HL-60 (cell line): Measurements from ENCODE around the gene PLD5.
A peak's percentile ranks its signal among the peaks of the same experiment; 100 is the strongest.

Experiments
- DNase-seq, 2 experiments: peaks; one replicate each; pipeline ENCODE4 v3.0.0-alpha.2; 2010 to 2020; ENCODE audit warnings: low read depth in 1 of 2, low spot score in 1 of 2
- H3K27ac ChIP-seq: fragments of 250-450 bp; sonication (Bioruptor Pico); replicated peaks from 2 replicates; pipeline ENCODE4 v1.5.1; 2020; ENCODE audit warnings: mild to moderate bottlenecking, moderate library complexity
- H3K27me3 ChIP-seq: fragments of 250-450 bp; sonication (Bioruptor Pico); 2 replicates; pipeline ENCODE4 v1.5.1; 2021; ENCODE audit warnings: mild to moderate bottlenecking, moderate library complexity; ENCODE audit not compliant: insufficient read depth, poor library complexity, severe bottlenecking
- H3K4me3 ChIP-seq: replicated peaks from 2 replicates; pipeline ENCODE4 v1.5.1; 2011; ENCODE audit warnings: mild to moderate bottlenecking, control low read depth, low read length; ENCODE audit not compliant: insufficient read depth
- GABPA ChIP-seq: IDR thresholded peaks from 2 replicates; pipeline ENCODE4 v1.6.1; 2012; ENCODE audit warnings: low read depth
- POLR2AphosphoS5 ChIP-seq: IDR thresholded peaks from 2 replicates; pipeline ENCODE4 v1.6.1; 2012; ENCODE audit warnings: low read depth
- SPI1 ChIP-seq: IDR thresholded peaks from 2 replicates; pipeline ENCODE4 v1.6.1; 2012; ENCODE audit warnings: low read depth, mild to moderate bottlenecking, borderline replicate concordance
- TF ChIP-seq, protein P1 (sequence below): IDR thresholded peaks from one replicate; pipeline ENCODE4 v1.5.1; 2011; ENCODE audit warnings: low read length, control low read depth, inconsistent platforms; ENCODE audit not compliant: insufficient read depth
- TF ChIP-seq, protein P2 (sequence below): IDR thresholded peaks from 2 replicates; pipeline ENCODE4 v1.6.1; 2012; ENCODE audit warnings: low read depth; ENCODE audit not compliant: insufficient replicate concordance

The PLD5 gene

DNA sequence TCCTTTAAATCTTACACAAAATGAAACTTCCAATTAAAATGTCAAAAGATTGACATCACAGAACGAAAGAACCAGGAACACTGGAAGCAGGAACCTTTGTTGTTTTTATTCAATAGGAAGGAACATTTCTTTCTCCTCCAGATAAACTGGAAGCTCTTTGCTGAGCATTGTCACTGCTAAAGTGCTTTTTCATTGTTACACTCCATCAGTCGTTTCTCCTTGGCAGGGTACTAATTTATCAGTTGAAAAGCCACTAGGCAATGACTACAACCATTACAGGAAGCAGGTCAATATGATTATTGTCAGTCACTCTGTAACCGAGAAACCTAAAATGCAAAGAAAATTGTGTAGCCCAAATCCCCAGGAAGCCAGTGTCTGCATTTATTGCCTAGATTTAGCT lies 362.4 kb downstream of the PLD5 start:
- TF ChIP-seq, protein P1, sequence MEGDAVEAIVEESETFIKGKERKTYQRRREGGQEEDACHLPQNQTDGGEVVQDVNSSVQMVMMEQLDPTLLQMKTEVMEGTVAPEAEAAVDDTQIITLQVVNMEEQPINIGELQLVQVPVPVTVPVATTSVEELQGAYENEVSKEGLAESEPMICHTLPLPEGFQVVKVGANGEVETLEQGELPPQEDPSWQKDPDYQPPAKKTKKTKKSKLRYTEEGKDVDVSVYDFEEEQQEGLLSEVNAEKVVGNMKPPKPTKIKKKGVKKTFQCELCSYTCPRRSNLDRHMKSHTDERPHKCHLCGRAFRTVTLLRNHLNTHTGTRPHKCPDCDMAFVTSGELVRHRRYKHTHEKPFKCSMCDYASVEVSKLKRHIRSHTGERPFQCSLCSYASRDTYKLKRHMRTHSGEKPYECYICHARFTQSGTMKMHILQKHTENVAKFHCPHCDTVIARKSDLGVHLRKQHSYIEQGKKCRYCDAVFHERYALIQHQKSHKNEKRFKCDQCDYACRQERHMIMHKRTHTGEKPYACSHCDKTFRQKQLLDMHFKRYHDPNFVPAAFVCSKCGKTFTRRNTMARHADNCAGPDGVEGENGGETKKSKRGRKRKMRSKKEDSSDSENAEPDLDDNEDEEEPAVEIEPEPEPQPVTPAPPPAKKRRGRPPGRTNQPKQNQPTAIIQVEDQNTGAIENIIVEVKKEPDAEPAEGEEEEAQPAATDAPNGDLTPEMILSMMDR, result no peak
- TF ChIP-seq POLR2AphosphoS5, result no peak
- no peak for TF ChIP-seq SPI1
- TF ChIP-seq, protein P2, sequence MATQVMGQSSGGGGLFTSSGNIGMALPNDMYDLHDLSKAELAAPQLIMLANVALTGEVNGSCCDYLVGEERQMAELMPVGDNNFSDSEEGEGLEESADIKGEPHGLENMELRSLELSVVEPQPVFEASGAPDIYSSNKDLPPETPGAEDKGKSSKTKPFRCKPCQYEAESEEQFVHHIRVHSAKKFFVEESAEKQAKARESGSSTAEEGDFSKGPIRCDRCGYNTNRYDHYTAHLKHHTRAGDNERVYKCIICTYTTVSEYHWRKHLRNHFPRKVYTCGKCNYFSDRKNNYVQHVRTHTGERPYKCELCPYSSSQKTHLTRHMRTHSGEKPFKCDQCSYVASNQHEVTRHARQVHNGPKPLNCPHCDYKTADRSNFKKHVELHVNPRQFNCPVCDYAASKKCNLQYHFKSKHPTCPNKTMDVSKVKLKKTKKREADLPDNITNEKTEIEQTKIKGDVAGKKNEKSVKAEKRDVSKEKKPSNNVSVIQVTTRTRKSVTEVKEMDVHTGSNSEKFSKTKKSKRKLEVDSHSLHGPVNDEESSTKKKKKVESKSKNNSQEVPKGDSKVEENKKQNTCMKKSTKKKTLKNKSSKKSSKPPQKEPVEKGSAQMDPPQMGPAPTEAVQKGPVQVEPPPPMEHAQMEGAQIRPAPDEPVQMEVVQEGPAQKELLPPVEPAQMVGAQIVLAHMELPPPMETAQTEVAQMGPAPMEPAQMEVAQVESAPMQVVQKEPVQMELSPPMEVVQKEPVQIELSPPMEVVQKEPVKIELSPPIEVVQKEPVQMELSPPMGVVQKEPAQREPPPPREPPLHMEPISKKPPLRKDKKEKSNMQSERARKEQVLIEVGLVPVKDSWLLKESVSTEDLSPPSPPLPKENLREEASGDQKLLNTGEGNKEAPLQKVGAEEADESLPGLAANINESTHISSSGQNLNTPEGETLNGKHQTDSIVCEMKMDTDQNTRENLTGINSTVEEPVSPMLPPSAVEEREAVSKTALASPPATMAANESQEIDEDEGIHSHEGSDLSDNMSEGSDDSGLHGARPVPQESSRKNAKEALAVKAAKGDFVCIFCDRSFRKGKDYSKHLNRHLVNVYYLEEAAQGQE, result no peak
- TF ChIP-seq GABPA, result no peak
- no peaks in the 10 kb centered on the region for H3K27me3 ChIP-seq
- DNase-seq, result no peak
- no peak overlapping the region for H3K27ac ChIP-seq
- H3K4me3 ChIP-seq, result no peak overlapping the region

DNA sequence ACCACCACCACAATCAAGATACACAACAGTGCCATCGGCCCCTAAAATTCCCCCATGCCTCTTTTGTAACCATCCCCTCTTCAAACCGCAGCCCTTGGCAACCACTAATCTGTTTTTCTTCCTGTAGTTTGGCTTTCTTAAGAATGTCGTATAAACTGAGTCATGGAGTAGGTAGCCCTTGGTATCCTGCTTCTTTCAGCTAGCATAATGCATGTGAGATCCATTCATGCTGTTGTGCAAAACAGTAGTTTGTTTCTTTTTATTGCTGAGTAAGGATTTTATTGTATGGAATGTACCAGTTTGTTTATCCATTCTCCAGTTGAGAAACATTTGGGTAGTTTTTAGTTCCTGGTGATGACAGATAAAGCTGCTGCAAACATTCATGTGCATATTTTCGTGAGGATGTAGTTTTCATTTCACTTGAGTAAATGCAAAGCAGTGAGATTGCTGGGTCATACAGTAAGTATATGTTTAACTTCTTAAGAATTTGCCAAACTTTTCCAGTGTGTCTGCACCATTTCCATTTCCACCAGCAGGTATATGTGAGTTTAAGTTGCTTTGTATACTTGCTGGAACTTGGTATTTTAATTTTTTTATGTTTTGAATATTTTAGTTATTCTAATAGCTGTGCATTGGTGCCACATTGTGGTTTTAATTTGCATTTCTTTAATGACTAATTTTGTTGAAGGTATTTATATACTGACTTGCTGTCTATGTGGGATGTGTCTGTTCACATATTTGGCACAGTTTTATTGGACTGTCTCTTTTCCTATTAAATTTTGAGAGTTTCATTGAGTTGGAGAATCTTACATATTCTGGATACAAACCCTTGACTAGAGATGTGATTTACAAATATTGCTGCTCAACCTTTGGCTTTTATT lies 377.2 kb downstream of the PLD5 start:
- no peaks in the 10 kb centered on the region for H3K27me3 ChIP-seq
- 0 out of 2 replicates have a peak, but pooled peaks have one; percentile 29 for TF ChIP-seq POLR2AphosphoS5
- TF ChIP-seq GABPA, result no peak
- peak overlapping the region; percentile 65 for H3K27ac ChIP-seq
- no peak overlapping the region for H3K4me3 ChIP-seq
- DNase-seq, result peak; percentile 78 to 81

DNA sequence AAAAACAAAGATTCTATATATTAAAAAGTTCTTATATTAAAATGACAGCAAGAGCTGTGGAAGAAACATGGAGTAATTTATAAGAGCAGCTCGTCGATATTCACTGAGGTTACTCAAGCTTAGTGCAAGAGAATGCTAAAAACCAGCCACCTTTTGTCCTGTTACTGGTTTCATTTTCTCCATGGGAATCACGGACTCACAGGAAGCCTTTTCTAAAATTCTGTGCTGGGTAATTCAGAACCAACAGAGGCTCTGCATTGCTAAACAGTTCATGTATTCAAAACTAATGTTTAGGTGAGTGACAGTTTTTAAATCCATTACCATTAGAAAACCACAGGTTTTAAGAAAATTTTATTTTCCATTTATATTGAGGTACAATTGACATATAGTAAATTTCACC lies 377.8 kb downstream of the PLD5 start:
- TF ChIP-seq POLR2AphosphoS5 (no peak), GABPA (no peak), SPI1 (no peak)
- TF ChIP-seq, protein P2, result no peak
- TF ChIP-seq, protein P1, result no peak
- peak; percentile 1 to 13 for DNase-seq

DNA sequence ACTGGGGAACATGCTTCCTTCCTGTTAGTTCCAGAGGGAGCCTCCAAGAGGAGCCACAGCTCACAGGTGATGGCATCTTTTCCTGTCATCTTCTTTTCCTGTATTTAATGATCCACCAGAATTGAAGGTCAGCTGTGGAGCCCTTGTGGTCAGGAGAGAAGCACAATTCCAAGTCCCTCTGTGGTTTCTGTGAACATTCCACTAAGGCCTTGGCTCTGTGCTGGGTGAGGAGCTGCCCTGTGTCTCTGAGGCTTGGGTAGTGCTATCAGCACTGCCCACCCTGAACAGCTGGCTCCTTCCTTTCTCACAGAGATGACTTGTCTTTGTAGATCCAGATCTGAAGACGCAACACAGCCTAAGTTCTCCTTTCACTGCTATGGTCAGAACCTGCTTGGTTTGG lies 383.7 kb downstream of the PLD5 start:
- Histone ChIP-seq H3K27me3 (no peaks in the 10 kb centered on the region), H3K4me3 (no peak overlapping the region), H3K27ac (no peak overlapping the region)
- TF ChIP-seq GABPA (no peak), POLR2AphosphoS5 (no peak), SPI1 (no peak)
- TF ChIP-seq, protein P1, result no peak
- TF ChIP-seq, protein P2, result no peak
- DNase-seq, result no peak

More for the DNA sequence above, 377.8 kb downstream of the PLD5 start:
- Histone ChIP-seq H3K27ac (peak overlapping the region; percentile 65), H3K27me3 (no peaks in the 10 kb centered on the region), H3K4me3 (0 out of 2 replicates have a peak overlapping the region, but pooled peaks have one; percentile 9)
